ENCODE measurements around the gene OBP2A.
A peak's percentile ranks its signal among the peaks of the same experiment; 100 is the strongest.

Gene OBP2A

GRCh38 chr9:135502873-135503321, 43.0 kb upstream of the OBP2A start:
- H3K9me3 ChIP-seq (ENCODE audit: insufficient read depth, low read length): no peaks in the 10 kb centered on the region
- H2AFZ ChIP-seq (ENCODE audit: low read depth, low read length): no peak overlapping the region
- peaks cover 26% of the 10 kb centered on the region for H3K36me3 ChIP-seq (replicated peaks; ENCODE audit: low read depth, low read length)
- H3K4me3 ChIP-seq (ENCODE audit: low read length): no peak overlapping the region
- peaks cover 25% of the 10 kb centered on the region for H4K20me1 ChIP-seq (ENCODE audit: insufficient read depth, low read length)
- H3K79me2 ChIP-seq (ENCODE audit: low read length): peaks cover 25% of the 10 kb centered on the region
- peaks cover 13% of the 10 kb centered on the region for H3K4me1 ChIP-seq (ENCODE audit: low read length)
- no peak overlapping the region for H3K4me2 ChIP-seq (ENCODE audit: low read length)
- H3K27ac ChIP-seq (ENCODE audit: low read length): no peak overlapping the region
- no peaks in the 10 kb centered on the region for H3K27me3 ChIP-seq (ENCODE audit: low read depth, low read length)
- H3K9ac ChIP-seq (ENCODE audit: low read length): no peak overlapping the region
- TF ChIP-seq EZH2phosphoT487 (IDR thresholded peaks at IDR 0.05; ENCODE audit: low read depth) (no peak), CTCF (IDR thresholded peaks at IDR 0.05; ENCODE audit: low read depth, low read length) (no peak)

GRCh38 chr9:135503371-135504261, 42.3 kb upstream of the OBP2A start:
- no peak for TF ChIP-seq CTCF (IDR thresholded peaks at IDR 0.05; ENCODE audit: low read depth, low read length)
- TF ChIP-seq EZH2phosphoT487 (IDR thresholded peaks at IDR 0.05; ENCODE audit: low read depth): no peak
- Histone ChIP-seq H3K36me3 (replicated peaks; ENCODE audit: low read depth, low read length) (peaks cover 26% of the 10 kb centered on the region), H3K27ac (ENCODE audit: low read length) (no peak overlapping the region), H3K4me2 (ENCODE audit: low read length) (no peak overlapping the region), H3K79me2 (ENCODE audit: low read length) (peaks cover 25% of the 10 kb centered on the region), H3K4me1 (ENCODE audit: low read length) (peaks cover 13% of the 10 kb centered on the region), H3K4me3 (ENCODE audit: low read length) (no peak overlapping the region), H3K9ac (ENCODE audit: low read length) (no peak overlapping the region), H3K27me3 (ENCODE audit: low read depth, low read length) (no peaks in the 10 kb centered on the region), H4K20me1 (ENCODE audit: insufficient read depth, low read length) (peaks cover 25% of the 10 kb centered on the region), H2AFZ (ENCODE audit: low read depth, low read length) (no peak overlapping the region), H3K9me3 (ENCODE audit: insufficient read depth, low read length) (no peaks in the 10 kb centered on the region)

GRCh38 chr9:135504262-135505243, 41.4 kb upstream of the OBP2A start:
- TF ChIP-seq CTCF (IDR thresholded peaks at IDR 0.05; ENCODE audit: low read depth, low read length) (peak; percentile 63), EZH2phosphoT487 (IDR thresholded peaks at IDR 0.05; ENCODE audit: low read depth) (no peak)
- Histone ChIP-seq H3K4me1 (ENCODE audit: low read length) (peaks cover 8% of the 10 kb centered on the region), H2AFZ (ENCODE audit: low read depth, low read length) (no peak overlapping the region), H3K36me3 (replicated peaks; ENCODE audit: low read depth, low read length) (peaks cover 26% of the 10 kb centered on the region), H3K27ac (ENCODE audit: low read length) (no peak overlapping the region), H3K4me2 (ENCODE audit: low read length) (no peak overlapping the region), H3K4me3 (ENCODE audit: low read length) (no peak overlapping the region), H3K79me2 (ENCODE audit: low read length) (peaks cover 25% of the 10 kb centered on the region), H4K20me1 (ENCODE audit: insufficient read depth, low read length) (peaks cover 25% of the 10 kb centered on the region), H3K9me3 (ENCODE audit: insufficient read depth, low read length) (no peaks in the 10 kb centered on the region), H3K9ac (ENCODE audit: low read length) (no peak overlapping the region), H3K27me3 (ENCODE audit: low read depth, low read length) (no peaks in the 10 kb centered on the region)

All from OCI-LY3 (cell line).